ENCODE measurements around the gene DENND1A. TPM values are rescaled to one million over a fixed set of nuclear protein-coding genes. Genes with fewer than 3 reads are reported as not detected.

The DENND1A gene
- polyA plus RNA-seq, 2 donors = 4.6 to 4.8 TPM

- peaks cover 0 to 3% of the 10 kb centered on the region in 2 donors for H3K36me3 ChIP-seq (ENCODE audit: control insufficient read depth in 2 of 2, insufficient read depth in 2 of 2, low read length in 1 of 2)
- H3K27me3 ChIP-seq (ENCODE audit: control insufficient read depth in 1 of 2, insufficient read depth in 2 of 2, low read length in 2 of 2) = no peaks in the 10 kb centered on the region
- no peaks in the 10 kb centered on the region for H3K9me3 ChIP-seq (ENCODE audit: control insufficient read depth in 2 of 2, insufficient read depth in 1 of 2, low read depth in 1 of 2, low read length in 1 of 2)
- no peak overlapping the region for H3K27ac ChIP-seq (ENCODE audit: low read depth in 2 of 2, low read length in 1 of 2)
- no peaks in the 10 kb centered on the region for H3K4me1 ChIP-seq (ENCODE audit: control insufficient read depth in 2 of 2, insufficient read depth in 2 of 2, low read length in 1 of 2)
- 83 to 93% methylated on average over 12 of the region's 12 CpGs for WGBS, 2 donors
- H3K4me3 ChIP-seq (ENCODE audit: low read depth in 1 of 2, low read length in 2 of 2) = no peak overlapping the region
Observed at GRCh38 chr9:123471843-123472570, 457.9 kb downstream of the DENND1A start.

- no peak overlapping the region for H3K4me3 ChIP-seq (ENCODE audit: low read depth in 1 of 2, low read length in 2 of 2)
- no peaks in the 10 kb centered on the region for H3K9me3 ChIP-seq (ENCODE audit: control insufficient read depth in 2 of 2, insufficient read depth in 1 of 2, low read depth in 1 of 2, low read length in 1 of 2)
- 93 to 95% methylated on average over 21 of the region's 21 CpGs for WGBS, 2 donors
- H3K4me1 ChIP-seq (ENCODE audit: control insufficient read depth in 2 of 2, insufficient read depth in 2 of 2, low read length in 1 of 2) = no peaks in the 10 kb centered on the region
- H3K27ac ChIP-seq (ENCODE audit: low read depth in 2 of 2, low read length in 1 of 2) = no peak overlapping the region
- no peaks in the 10 kb centered on the region for H3K27me3 ChIP-seq (ENCODE audit: control insufficient read depth in 1 of 2, insufficient read depth in 2 of 2, low read length in 2 of 2)
- peaks cover 0 to 3% of the 10 kb centered on the region in 2 donors for H3K36me3 ChIP-seq (ENCODE audit: control insufficient read depth in 2 of 2, insufficient read depth in 2 of 2, low read length in 1 of 2)
Observed at GRCh38 chr9:123470991-123471770, 458.7 kb downstream of the DENND1A start.

GRCh38 chr9:123470121-123470782 lies 459.7 kb downstream of the DENND1A start:
- H3K4me3 ChIP-seq (ENCODE audit: low read depth in 1 of 2, low read length in 2 of 2) = no peak overlapping the region

GRCh38 chr9:123469282-123469681 lies 460.6 kb downstream of the DENND1A start:
- H3K27me3 ChIP-seq (ENCODE audit: control insufficient read depth in 1 of 2, insufficient read depth in 2 of 2, low read length in 2 of 2) = no peaks in the 10 kb centered on the region
- H3K4me1 ChIP-seq (ENCODE audit: control insufficient read depth in 2 of 2, insufficient read depth in 2 of 2, low read length in 1 of 2) = no peaks in the 10 kb centered on the region
- no peak overlapping the region for H3K27ac ChIP-seq (ENCODE audit: low read depth in 2 of 2, low read length in 1 of 2)
- H3K9me3 ChIP-seq (ENCODE audit: control insufficient read depth in 2 of 2, insufficient read depth in 1 of 2, low read depth in 1 of 2, low read length in 1 of 2) = no peaks in the 10 kb centered on the region
- peaks cover 0 to 3% of the 10 kb centered on the region in 2 donors for H3K36me3 ChIP-seq (ENCODE audit: control insufficient read depth in 2 of 2, insufficient read depth in 2 of 2, low read length in 1 of 2)
- H3K4me3 ChIP-seq (ENCODE audit: low read depth in 1 of 2, low read length in 2 of 2) = no peak overlapping the region
- WGBS, 2 donors = 85 to 90% methylated on average over 13 of the region's 13 CpGs

More at GRCh38 chr9:123470121-123470782, 459.7 kb downstream of the DENND1A start:
- H3K4me1 ChIP-seq (ENCODE audit: control insufficient read depth in 2 of 2, insufficient read depth in 2 of 2, low read length in 1 of 2) = no peaks in the 10 kb centered on the region
- no peaks in the 10 kb centered on the region for H3K27me3 ChIP-seq (ENCODE audit: control insufficient read depth in 1 of 2, insufficient read depth in 2 of 2, low read length in 2 of 2)
- peaks cover 0 to 3% of the 10 kb centered on the region in 2 donors for H3K36me3 ChIP-seq (ENCODE audit: control insufficient read depth in 2 of 2, insufficient read depth in 2 of 2, low read length in 1 of 2)
- 82 to 83% methylated on average over 15 of the region's 15 CpGs for WGBS, 2 donors
- no peaks in the 10 kb centered on the region for H3K9me3 ChIP-seq (ENCODE audit: control insufficient read depth in 2 of 2, insufficient read depth in 1 of 2, low read depth in 1 of 2, low read length in 1 of 2)
- no peak overlapping the region for H3K27ac ChIP-seq (ENCODE audit: low read depth in 2 of 2, low read length in 1 of 2)

- no peaks in the 10 kb centered on the region for H3K9me3 ChIP-seq (ENCODE audit: control insufficient read depth in 2 of 2, insufficient read depth in 1 of 2, low read depth in 1 of 2, low read length in 1 of 2)
- WGBS, 2 donors = 80 to 87% methylated on average over 5 of the region's 5 CpGs
- no peaks in the 10 kb centered on the region for H3K27me3 ChIP-seq (ENCODE audit: control insufficient read depth in 1 of 2, insufficient read depth in 2 of 2, low read length in 2 of 2)
- no peak overlapping the region for H3K4me3 ChIP-seq (ENCODE audit: low read depth in 1 of 2, low read length in 2 of 2)
- H3K36me3 ChIP-seq (ENCODE audit: control insufficient read depth in 2 of 2, insufficient read depth in 2 of 2, low read length in 1 of 2) = peaks cover 0 to 3% of the 10 kb centered on the region in 2 donors
- H3K27ac ChIP-seq (ENCODE audit: low read depth in 2 of 2, low read length in 1 of 2) = no peak overlapping the region
- H3K4me1 ChIP-seq (ENCODE audit: control insufficient read depth in 2 of 2, insufficient read depth in 2 of 2, low read length in 1 of 2) = no peaks in the 10 kb centered on the region
Observed at GRCh38 chr9:123468541-123468940, 461.4 kb downstream of the DENND1A start.

GRCh38 chr9:123465304-123465703 lies 464.6 kb downstream of the DENND1A start:
- Histone ChIP-seq H3K4me1 (ENCODE audit: control insufficient read depth in 2 of 2, insufficient read depth in 2 of 2, low read length in 1 of 2) (no peaks in the 10 kb centered on the region), H3K27ac (ENCODE audit: low read depth in 2 of 2, low read length in 1 of 2) (no peak overlapping the region), H3K9me3 (ENCODE audit: control insufficient read depth in 2 of 2, insufficient read depth in 1 of 2, low read depth in 1 of 2, low read length in 1 of 2) (no peaks in the 10 kb centered on the region), H3K4me3 (ENCODE audit: low read depth in 1 of 2, low read length in 2 of 2) (no peak overlapping the region), H3K36me3 (ENCODE audit: control insufficient read depth in 2 of 2, insufficient read depth in 2 of 2, low read length in 1 of 2) (no peaks in the 10 kb centered on the region), H3K27me3 (ENCODE audit: control insufficient read depth in 1 of 2, insufficient read depth in 2 of 2, low read length in 2 of 2) (no peaks in the 10 kb centered on the region)
- WGBS, 2 donors = 68 to 70% methylated on average over 1 of the region's 1 CpG

- H3K4me3 ChIP-seq (ENCODE audit: low read depth in 1 of 2, low read length in 2 of 2) = no peak overlapping the region
- H3K4me1 ChIP-seq (ENCODE audit: control insufficient read depth in 2 of 2, insufficient read depth in 2 of 2, low read length in 1 of 2) = no peaks in the 10 kb centered on the region
- WGBS, 2 donors = 89 to 91% methylated on average over 2 of the region's 2 CpGs
- H3K27ac ChIP-seq (ENCODE audit: low read depth in 2 of 2, low read length in 1 of 2) = no peak overlapping the region
- no peaks in the 10 kb centered on the region for H3K27me3 ChIP-seq (ENCODE audit: control insufficient read depth in 1 of 2, insufficient read depth in 2 of 2, low read length in 2 of 2)
- peaks cover 0 to 2% of the 10 kb centered on the region in 2 donors for H3K36me3 ChIP-seq (ENCODE audit: control insufficient read depth in 2 of 2, insufficient read depth in 2 of 2, low read length in 1 of 2)
- no peaks in the 10 kb centered on the region for H3K9me3 ChIP-seq (ENCODE audit: control insufficient read depth in 2 of 2, insufficient read depth in 1 of 2, low read depth in 1 of 2, low read length in 1 of 2)
Observed at GRCh38 chr9:123460091-123460490, 469.8 kb downstream of the DENND1A start.

GRCh38 chr9:123457583-123457982 lies 472.3 kb downstream of the DENND1A start:
- H3K27me3 ChIP-seq (ENCODE audit: control insufficient read depth in 1 of 2, insufficient read depth in 2 of 2, low read length in 2 of 2) = no peaks in the 10 kb centered on the region
- H3K4me3 ChIP-seq (ENCODE audit: low read depth in 1 of 2, low read length in 2 of 2) = no peak overlapping the region
- H3K4me1 ChIP-seq (ENCODE audit: control insufficient read depth in 2 of 2, insufficient read depth in 2 of 2, low read length in 1 of 2) = no peaks in the 10 kb centered on the region
- peaks cover 0 to 9% of the 10 kb centered on the region in 2 donors for H3K36me3 ChIP-seq (ENCODE audit: control insufficient read depth in 2 of 2, insufficient read depth in 2 of 2, low read length in 1 of 2)
- no peak overlapping the region for H3K27ac ChIP-seq (ENCODE audit: low read depth in 2 of 2, low read length in 1 of 2)
- 88 to 91% methylated on average over 9 of the region's 9 CpGs for WGBS, 2 donors
- H3K9me3 ChIP-seq (ENCODE audit: control insufficient read depth in 2 of 2, insufficient read depth in 1 of 2, low read depth in 1 of 2, low read length in 1 of 2) = no peaks in the 10 kb centered on the region

GRCh38 chr9:123456011-123456410 lies 473.9 kb downstream of the DENND1A start:
- Histone ChIP-seq H3K4me1 (ENCODE audit: control insufficient read depth in 2 of 2, insufficient read depth in 2 of 2, low read length in 1 of 2) (no peaks in the 10 kb centered on the region), H3K9me3 (ENCODE audit: control insufficient read depth in 2 of 2, insufficient read depth in 1 of 2, low read depth in 1 of 2, low read length in 1 of 2) (no peaks in the 10 kb centered on the region), H3K4me3 (ENCODE audit: low read depth in 1 of 2, low read length in 2 of 2) (no peak overlapping the region), H3K27ac (ENCODE audit: low read depth in 2 of 2, low read length in 1 of 2) (no peak overlapping the region), H3K36me3 (ENCODE audit: control insufficient read depth in 2 of 2, insufficient read depth in 2 of 2, low read length in 1 of 2) (peaks cover 0 to 9% of the 10 kb centered on the region in 2 donors), H3K27me3 (ENCODE audit: control insufficient read depth in 1 of 2, insufficient read depth in 2 of 2, low read length in 2 of 2) (no peaks in the 10 kb centered on the region)
- 92 to 99% methylated on average over 3 of the region's 3 CpGs for WGBS, 2 donors

Data from esophagus (tissue), 2 donors.